Esophagus squamous epithelium (tissue), 5 donors: ENCODE results near the gene NCOR2. TPM values are rescaled to one million over a fixed set of nuclear protein-coding genes. Genes with fewer than 3 reads are reported as not detected.

ENCODE experiments used
- DNase-seq: peaks from one replicate; lab custom pipeline; 2025; lab: John Stamatoyannopoulos, UW
- H3K27ac ChIP-seq, 4 donors: fragments of 200-600 bp; sonication (generic); one replicate each; pipeline ENCODE4 v1.5.1; 2016 to 2019; ENCODE audit warnings: mild to moderate bottlenecking in 1 of 4
- H3K27me3 ChIP-seq, 4 donors: fragments of 200-600 bp; sonication (generic); 1 replicate in 3 of 4; 2 replicates in 1 of 4; pipeline versions ENCODE4 v1.5.1 to v1.6.0; 2017 to 2021; ENCODE audit warnings: antibody characterized with exemption in 1 of 4
- H3K36me3 ChIP-seq, 3 donors: fragments of 200-600 bp; sonication (generic); one replicate each; pipeline ENCODE4 v1.5.1; 2016 to 2019
- H3K4me1 ChIP-seq, 3 donors: fragments of 200-600 bp; sonication (generic); one replicate each; pipeline ENCODE4 v1.5.1; 2017 to 2019
- H3K4me3 ChIP-seq, 4 donors: fragments of 200-600 bp; sonication (generic); 1 replicate in 3 of 4; 2 replicates in 1 of 4; pipeline ENCODE4 v1.5.1; 2016 to 2019; ENCODE audit warnings: mild to moderate bottlenecking in 2 of 4, moderate library complexity in 1 of 4
- H3K9me3 ChIP-seq, 3 donors: fragments of 200-600 bp; sonication (generic); one replicate each; pipeline ENCODE4 v1.5.1; 2016 to 2019
- CTCF ChIP-seq, 6 experiments: fragments of 450-650 bp in 4 of 6; fragments of 200-600 bp in 2 of 6; sonication (generic) in 2 of 6; IDR thresholded peaks; one replicate each; pipeline ENCODE4 v1.5.1; 2016 to 2019; ENCODE audit warnings: antibody characterized with exemption in 6 of 6, mild to moderate bottlenecking in 4 of 6, moderate library complexity in 4 of 6
- POLR2A ChIP-seq, 4 donors: fragments of 450-650 bp; IDR thresholded peaks; one replicate each; pipeline ENCODE4 v1.6.1; 2017; ENCODE audit warnings: antibody characterized with exemption in 4 of 4, mild to moderate bottlenecking in 4 of 4, moderate library complexity in 3 of 4
- WGBS, 2 donors: methylation state at CpG; one replicate each; pipeline ENCODE4 v1.1.5; 2018; 5-methylcytosine and 5-hydroxymethylcytosine counted together
- intact Hi-C: fragments of 100-400 bp; cut with DNase I; formaldehyde crosslinking; loops from one replicate; pipeline ENCODE4 v1.15.0; 2022
- total RNA-seq, 4 donors: library from RNA; depleted of rRNA; stranded (reverse); fragments of >200 nt; gene quantifications; one replicate each; pipeline ENCODE4 v1.1.0, GENCODE V29; 2016
- donor health status: DM: yes; HTN: yes; CAD: no.

The NCOR2 gene
- total RNA-seq, 4 donors from 2014 or later = 17.7 to 84.1 (median 45.6) TPM

GRCh38 chr12:124531906-124532305 is 35.5 kb downstream of the NCOR2 start:
- H3K9me3 ChIP-seq = no peaks in the 10 kb centered on the region
- H3K36me3 ChIP-seq = peaks cover 0 to 22% (median 5%) of the 10 kb centered on the region in 3 donors
- intact Hi-C loops = no loop called here
- 96% methylated on average over 8 of the region's 11 CpGs; no CpG with 5 or more reads in 1 of the 2 donors for WGBS, 2 donors
- no peaks in the 10 kb centered on the region for H3K27me3 ChIP-seq
- H3K27ac ChIP-seq = peak overlapping the region in 2 of 4 donors; percentile 44 to 59
- H3K4me3 ChIP-seq = no peak overlapping the region
- DNase-seq = no peak
- no peak for TF ChIP-seq CTCF (IDR thresholded peaks at IDR 0.05)
- TF ChIP-seq POLR2A (IDR thresholded peaks at IDR 0.05) = no peak
- H3K4me1 ChIP-seq = peaks cover 5 to 55% (median 10%) of the 10 kb centered on the region in 3 donors

GRCh38 chr12:124531281-124531745 is 36.1 kb downstream of the NCOR2 start:
- TF ChIP-seq POLR2A (IDR thresholded peaks at IDR 0.05) = no peak
- no peak for TF ChIP-seq CTCF (IDR thresholded peaks at IDR 0.05)
- Histone ChIP-seq H3K9me3 (no peaks in the 10 kb centered on the region), H3K36me3 (peaks cover 0 to 22% (median 5%) of the 10 kb centered on the region in 3 donors), H3K4me3 (no peak overlapping the region), H3K4me1 (peaks cover 5 to 59% (median 10%) of the 10 kb centered on the region in 3 donors), H3K27ac (peak overlapping the region in 3 of 4 donors; percentile 34 to 59 (median 44)), H3K27me3 (no peaks in the 10 kb centered on the region)
- intact Hi-C loops = no loop called here
- no peak for DNase-seq
- 61 to 64% methylated on average over 7 to 14 of the region's 14 CpGs for WGBS, 2 donors

GRCh38 chr12:124530637-124531263 is 36.7 kb downstream of the NCOR2 start:
- Histone ChIP-seq H3K9me3 (no peaks in the 10 kb centered on the region), H3K27ac (peak overlapping the region in 2 of 4 donors; percentile 34 to 44), H3K27me3 (no peaks in the 10 kb centered on the region), H3K36me3 (peaks cover 0 to 22% (median 5%) of the 10 kb centered on the region in 3 donors), H3K4me3 (no peak overlapping the region), H3K4me1 (peaks cover 5 to 64% (median 10%) of the 10 kb centered on the region in 3 donors)
- TF ChIP-seq POLR2A (IDR thresholded peaks at IDR 0.05) = no peak
- no peak for TF ChIP-seq CTCF (IDR thresholded peaks at IDR 0.05)
- 54 to 81% methylated on average over 4 of the region's 9 CpGs for WGBS, 2 donors
- no peak for DNase-seq
- intact Hi-C loops = no loop called here

- no peak for DNase-seq
- no peaks in the 10 kb centered on the region for H3K27me3 ChIP-seq
- H3K9me3 ChIP-seq = no peaks in the 10 kb centered on the region
- TF ChIP-seq CTCF (IDR thresholded peaks at IDR 0.05) = no peak
- TF ChIP-seq POLR2A (IDR thresholded peaks at IDR 0.05) = no peak
- intact Hi-C loops = no loop called here
- peaks cover 5 to 69% (median 10%) of the 10 kb centered on the region in 3 donors for H3K4me1 ChIP-seq
- peaks cover 0 to 16% (median 5%) of the 10 kb centered on the region in 3 donors for H3K36me3 ChIP-seq
- WGBS, 2 donors = 85 to 90% methylated on average over 6 of the region's 6 CpGs
- H3K27ac ChIP-seq = no peak overlapping the region
- H3K4me3 ChIP-seq = no peak overlapping the region
Observed at GRCh38 chr12:124529565-124530276, 37.7 kb downstream of the NCOR2 start.
